NCI-H1048 (cell line): ENCODE measurements around the gene PRKD1.

ENCODE experiments used
- DNase-seq: peaks from one replicate; lab custom pipeline; 2025; lab: John Stamatoyannopoulos, UW

PRKD1 gene

GRCh38 chr14:29672831-29673230, 254.8 kb downstream of the PRKD1 start:
- no peak for DNase-seq

- no peak for DNase-seq
These were observed 256.6 kb downstream of the PRKD1 start for GRCh38 chr14:29671034-29671433.

DNA sequence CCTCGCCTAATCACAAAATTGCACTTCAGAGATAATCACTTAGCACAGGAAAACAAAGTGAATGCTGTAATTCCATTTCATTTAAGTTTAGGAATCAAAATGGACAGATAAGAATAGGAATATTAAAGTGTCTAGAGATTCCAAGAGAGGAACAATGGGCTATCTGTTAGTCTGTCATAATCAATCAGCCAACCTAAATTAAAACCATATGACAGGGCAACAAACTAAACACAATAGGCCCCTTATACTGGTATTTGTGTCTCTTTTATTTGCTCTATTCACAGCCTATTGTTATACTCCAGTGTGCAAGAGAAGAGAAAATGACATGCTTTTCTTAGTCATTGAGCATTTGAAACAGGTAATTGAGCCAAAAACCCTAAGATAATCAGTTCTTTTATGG, 259.4 kb downstream of the PRKD1 start:
- peak; percentile 39 for DNase-seq

- DNase-seq = no peak
These were observed 263.1 kb downstream of the PRKD1 start for GRCh38 chr14:29664515-29664914.

- no peak for DNase-seq
These were observed 264.3 kb downstream of the PRKD1 start for GRCh38 chr14:29663281-29663801.

- DNase-seq = no peak
These were observed 272.6 kb downstream of the PRKD1 start for GRCh38 chr14:29654901-29655550.

DNA sequence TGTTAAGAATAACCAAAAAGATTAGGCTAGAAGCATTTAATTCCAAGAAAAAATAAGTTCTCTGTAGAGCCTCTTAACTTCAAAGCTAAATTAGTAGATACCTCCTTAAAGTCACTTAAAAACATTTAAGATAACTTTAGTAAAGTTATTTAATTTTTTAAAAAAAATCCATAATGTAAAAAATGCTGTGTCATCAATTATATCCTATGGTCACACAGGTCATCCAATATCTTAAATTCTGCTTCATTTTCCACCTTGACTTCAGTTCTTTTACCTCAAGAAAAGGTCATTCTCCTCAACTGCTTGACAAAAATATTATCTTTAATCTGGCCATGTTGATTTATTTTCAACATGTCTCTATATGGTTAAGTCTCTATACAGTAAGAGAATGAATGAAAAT, 274.3 kb downstream of the PRKD1 start:
- DNase-seq = no peak

DNA sequence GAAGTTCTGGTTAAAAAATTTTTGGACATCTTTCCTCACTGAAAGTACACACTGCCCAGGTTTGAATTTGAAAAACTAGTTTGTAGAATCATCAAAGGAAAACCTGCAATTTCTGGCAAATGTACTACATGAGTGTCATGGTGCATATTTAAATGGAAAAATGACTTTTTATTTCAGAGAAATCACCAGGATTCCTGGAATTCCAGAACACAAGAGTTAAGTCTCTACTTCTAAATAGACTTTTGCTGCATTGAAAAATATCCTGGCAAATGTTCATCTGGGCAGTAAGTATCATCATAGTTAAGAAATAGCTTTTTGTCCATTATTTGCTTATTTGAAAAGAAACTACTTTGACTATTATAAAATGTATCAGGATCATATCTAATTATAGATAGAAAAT, 275.1 kb downstream of the PRKD1 start:
- no peak for DNase-seq

DNA sequence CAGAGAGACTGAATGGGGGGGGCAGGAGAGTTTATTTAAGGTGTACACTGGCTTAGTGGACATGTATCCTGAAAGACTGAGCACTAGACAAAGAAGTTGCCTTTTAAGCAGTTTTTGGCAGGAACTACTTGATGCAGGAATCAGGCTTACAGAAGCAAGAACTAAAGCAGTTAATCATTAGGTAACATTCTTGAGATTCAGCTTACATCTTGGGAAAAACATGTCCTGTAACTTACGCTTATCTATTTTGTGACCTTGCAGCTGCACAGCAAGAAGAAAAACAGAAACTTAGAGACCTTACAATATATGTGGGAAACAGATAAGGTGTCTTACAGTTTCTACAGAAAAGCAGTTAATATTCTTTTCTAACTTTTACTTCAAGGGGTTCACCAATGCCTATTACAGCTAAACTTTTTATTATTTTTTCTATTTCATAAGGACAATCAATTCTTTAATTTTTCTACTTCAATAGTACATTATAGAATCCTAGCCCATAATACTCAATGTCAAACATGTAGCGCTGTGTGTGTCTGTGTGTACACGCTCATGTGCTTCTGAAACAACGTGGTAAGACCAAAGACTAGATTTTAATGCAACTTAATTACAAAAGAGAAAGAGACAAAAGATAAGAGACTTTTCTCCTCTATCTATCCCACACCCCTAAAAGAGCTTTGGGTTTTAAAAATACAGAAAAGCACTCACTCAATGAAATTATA, 276.9 kb downstream of the PRKD1 start:
- DNase-seq = no peak

- no peak for DNase-seq
These were observed 278.5 kb downstream of the PRKD1 start for GRCh38 chr14:29649170-29649569.

DNA sequence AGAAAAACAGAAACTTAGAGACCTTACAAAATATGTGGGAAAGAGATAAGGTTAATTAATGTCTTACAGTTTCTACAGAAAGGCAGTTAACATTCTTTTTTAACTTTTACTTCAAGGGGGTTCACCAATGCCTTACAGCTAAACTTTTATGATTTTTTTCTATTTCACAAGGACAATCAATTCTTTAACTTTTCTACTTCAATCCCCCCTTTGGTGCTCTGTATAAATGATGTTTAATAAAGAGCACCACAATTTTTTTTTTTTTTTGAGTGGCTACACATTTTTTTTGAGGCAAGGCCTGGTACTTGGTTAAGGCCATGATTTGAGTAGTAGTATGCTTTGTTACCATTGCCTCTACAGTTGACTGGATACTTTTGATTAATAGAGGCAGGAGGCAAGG, 279.6 kb downstream of the PRKD1 start:
- DNase-seq = no peak

- DNase-seq = no peak
These were observed 282.5 kb downstream of the PRKD1 start for GRCh38 chr14:29645117-29645516.

DNA sequence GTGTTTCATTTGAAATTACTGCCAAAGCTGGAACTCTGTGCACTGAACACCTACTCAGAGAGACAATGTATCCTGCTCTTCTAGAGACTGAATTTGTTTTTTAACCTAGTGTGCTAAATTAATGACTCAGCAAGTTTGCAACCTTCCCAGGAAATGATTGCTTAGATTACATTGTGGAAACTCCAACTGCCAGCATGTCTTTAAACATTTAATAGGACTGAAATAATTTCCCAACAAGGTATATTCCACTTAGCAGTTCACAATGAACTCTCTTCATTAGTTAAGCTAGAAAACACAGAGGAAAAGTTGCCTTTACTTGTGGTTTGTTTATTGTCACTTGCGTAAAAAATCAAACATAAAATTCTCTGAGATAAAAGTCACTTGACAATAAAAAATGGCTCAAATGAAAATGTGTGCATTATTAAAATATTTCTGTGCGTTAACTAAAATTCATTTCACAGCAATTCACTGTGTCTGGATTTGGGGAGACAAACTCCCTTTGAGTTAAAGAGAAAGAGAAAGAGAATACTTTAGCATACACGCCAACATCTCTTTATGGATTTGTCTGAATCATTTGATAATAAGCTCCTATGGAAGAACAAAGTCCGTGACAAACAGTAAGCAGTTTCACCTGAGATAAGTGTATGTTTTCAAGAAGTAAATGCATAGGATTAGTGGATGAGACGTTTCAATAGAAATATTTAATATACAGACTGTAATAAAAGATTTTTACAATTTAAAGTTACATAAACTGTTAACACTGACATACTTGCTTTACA, 284.0 kb downstream of the PRKD1 start:
- DNase-seq = no peak

DNA sequence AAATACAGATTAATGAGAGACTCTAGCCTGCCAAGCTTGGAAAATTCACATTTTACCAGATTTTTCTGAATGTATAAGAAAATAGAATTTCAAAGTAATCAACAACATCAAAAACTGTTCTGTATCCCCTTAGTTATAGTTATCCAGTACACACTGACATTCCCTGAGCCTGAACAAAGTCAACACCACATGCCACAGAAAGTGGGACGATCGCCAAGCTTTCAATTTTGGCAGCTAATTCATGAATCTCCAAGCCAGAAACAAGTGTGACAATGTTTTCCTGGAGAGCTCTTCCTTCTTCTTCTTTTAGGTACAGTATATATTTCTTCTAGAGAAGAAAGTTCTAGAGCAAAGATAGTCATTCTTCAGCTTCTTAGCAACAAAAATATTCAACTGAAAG, 290.2 kb downstream of the PRKD1 start:
- DNase-seq = no peak

- no peak for DNase-seq
These were observed 290.8 kb downstream of the PRKD1 start for GRCh38 chr14:29636870-29637269.

DNA sequence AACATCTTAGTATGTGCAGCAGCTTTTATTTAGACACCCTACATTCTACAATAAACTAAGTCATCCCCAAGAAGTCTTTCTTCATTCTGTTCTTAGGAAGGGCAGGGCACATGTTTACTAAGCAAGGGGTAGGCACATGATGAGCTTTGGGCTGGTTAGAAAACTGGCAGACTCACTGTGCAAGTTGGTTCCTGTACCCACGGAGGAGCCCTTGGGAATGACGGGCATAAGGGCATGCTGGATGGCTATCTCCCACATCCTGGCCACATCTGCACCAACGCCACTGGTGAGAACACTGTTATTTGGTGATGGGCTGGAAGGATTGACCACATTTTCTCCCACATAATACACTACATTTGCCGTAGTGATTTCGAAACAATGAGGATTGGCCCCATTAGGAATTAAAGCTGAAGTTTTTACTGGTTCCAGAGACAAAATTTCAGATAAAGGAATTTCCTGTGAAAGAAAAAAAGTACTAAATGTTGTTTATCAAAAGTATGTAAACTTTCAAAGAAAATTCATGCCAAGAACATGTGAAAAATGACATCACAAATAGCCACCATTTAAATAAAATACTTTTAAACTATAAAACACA, 297.0 kb downstream of the PRKD1 start:
- DNase-seq = no peak

- DNase-seq = no peak
These were observed 297.8 kb downstream of the PRKD1 start for GRCh38 chr14:29629839-29630238.

DNA sequence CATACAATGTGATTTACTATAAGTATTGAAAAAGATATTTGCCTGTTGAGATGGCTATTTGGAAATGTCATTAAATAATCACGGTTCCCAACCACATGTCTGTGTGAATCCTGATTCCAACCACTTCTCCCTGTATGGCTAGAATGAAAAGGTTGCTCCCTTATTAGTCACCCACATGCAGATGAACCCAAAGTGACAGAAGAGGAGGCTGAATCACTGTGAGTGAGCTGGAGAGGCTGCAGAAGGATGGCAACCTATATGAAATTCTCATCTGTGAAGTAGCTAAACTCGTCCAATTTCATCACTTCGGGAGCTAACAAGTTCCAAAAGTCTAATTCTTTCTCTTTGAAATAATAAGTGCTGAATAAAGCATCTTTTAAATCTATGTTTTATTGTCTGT, 300.5 kb downstream of the PRKD1 start:
- no peak for DNase-seq

- DNase-seq = no peak
These were observed 309.2 kb downstream of the PRKD1 start for GRCh38 chr14:29618323-29619067.

DNA sequence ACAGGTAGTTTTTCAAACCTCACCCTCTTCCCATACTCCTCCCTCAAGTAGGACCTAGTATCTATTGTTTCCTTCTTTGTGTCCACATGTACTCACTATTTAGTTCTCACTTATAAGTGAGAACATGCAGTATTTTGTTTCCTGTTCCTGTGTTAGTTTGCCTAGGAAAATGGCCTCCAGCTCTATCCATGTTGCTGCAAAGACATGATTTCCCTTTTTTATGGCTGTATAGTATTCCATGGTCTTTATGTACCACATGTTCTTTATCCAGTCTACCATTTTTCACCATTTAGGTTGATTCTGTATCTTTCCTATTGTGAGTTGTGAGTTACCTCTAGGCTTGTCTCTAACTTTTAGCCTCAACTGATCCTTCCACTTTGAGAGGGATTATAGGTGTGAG, 310.7 kb downstream of the PRKD1 start:
- DNase-seq = no peak

DNA sequence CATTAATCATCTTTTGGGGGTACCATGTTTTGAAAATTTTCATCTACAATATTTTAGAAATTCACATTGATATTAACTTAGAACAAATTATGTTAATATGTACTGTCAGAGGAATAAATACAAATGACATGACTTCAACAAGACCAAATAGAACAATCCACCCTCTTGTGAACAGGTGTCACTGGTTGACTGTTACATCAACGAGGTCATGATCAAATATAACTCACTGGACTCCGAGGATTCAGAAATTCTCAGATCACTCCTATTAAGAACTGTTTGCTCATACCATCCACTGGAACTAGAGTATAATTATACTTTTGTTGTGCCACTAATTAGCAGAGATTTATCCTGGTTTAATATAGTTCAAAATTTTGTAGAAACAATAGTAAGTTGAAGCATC, 318.8 kb downstream of the PRKD1 start:
- DNase-seq = no peak

- no peak for DNase-seq
These were observed 320.5 kb downstream of the PRKD1 start for GRCh38 chr14:29607169-29607568.
